GM19372 (cell line): ENCODE results near the gene ZNF564.
"Not testable (repeated sequence)": the region's sequence is repeated elsewhere in the genome, so short reads cannot be mapped to it uniquely, and the experiment has no call there.

Experiments used
- ATAC-seq: cut with Tn5 transposase; IDR thresholded peaks from one replicate; pipeline ENCODE4 v1.9.1; 2021; ENCODE audit warnings: mild to moderate bottlenecking, low read depth, moderate library complexity; ENCODE audit not compliant: unreplicated experiment

ZNF564 gene

GRCh38 chr19:12513531-12514061, 37.7 kb downstream of the ZNF564 start:
- no peak for ATAC-seq

DNA sequence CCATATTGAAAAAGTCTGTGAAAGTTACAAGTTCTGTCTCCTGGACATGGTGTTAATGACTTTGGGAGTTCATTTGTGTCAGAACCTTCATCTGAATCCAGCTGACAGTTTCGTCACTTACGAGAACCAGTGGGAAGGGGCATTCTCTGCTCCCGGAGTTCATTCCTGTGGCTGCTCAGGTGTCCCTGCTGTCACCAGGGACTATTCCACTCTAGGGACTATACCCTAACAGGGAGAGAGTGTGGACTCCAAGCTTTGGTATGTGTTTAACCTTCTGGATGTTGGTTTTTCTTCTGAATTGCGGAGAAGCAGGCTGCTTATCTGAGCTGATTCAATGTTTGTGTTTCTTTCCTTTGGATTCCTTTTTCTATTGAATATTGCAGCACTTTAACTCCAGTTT, 54.2 kb downstream of the ZNF564 start:
- no peak for ATAC-seq

DNA sequence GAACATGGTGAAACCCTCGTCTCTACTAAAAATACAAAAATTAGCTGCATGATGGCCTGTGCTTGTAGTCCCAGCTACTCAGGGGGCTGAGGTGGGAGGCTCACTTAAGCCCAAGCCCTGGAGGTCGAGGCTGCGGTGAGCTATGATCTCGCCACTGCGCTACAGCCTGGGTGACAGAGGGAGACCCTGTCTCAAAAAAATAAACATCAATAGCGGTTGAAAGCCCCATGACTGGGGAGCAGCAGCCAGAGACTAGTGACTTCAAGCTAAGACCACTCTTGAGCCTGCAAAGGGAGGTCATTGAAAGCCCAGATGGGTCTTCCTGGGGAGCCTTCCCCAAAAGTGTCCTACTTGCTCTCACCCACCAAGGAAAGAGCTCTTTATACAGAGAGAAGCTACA, 54.8 kb downstream of the ZNF564 start:
- ATAC-seq, result no peak

- ATAC-seq, result no peak
Measured at GRCh38 chr19:12495002-12495802, 56.1 kb downstream of the ZNF564 start.

DNA sequence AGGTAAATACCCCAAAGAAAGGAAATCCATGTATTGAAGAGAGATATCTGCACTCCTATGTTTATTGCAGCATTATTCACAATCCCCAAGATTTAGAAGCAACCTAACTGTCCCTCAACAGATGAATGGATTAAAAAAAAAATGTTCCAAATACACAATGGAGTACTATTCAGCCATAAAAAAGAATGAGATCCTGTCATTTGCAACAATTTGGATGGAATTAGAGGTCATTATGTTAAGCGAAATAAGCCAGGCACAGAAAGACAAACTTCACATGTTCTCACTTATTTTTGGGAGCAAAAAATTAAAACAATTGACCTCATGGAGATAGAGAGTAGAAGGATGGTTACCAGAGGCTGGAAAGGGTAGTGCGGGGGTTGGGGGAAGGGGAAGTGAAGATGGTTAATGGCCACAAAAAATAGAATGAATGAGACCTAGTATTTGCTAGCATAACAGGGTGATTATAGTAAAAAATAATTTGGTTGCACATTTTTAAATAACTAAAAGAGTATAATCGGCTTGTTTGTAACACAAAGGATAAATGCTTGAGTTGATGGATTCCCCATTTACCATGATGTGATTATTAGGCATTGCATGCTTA, 56.9 kb downstream of the ZNF564 start:
- no peak for ATAC-seq

GRCh38 chr19:12486265-12486783, 65.0 kb downstream of the ZNF564 start:
- ATAC-seq, result not testable (repeated sequence)

DNA sequence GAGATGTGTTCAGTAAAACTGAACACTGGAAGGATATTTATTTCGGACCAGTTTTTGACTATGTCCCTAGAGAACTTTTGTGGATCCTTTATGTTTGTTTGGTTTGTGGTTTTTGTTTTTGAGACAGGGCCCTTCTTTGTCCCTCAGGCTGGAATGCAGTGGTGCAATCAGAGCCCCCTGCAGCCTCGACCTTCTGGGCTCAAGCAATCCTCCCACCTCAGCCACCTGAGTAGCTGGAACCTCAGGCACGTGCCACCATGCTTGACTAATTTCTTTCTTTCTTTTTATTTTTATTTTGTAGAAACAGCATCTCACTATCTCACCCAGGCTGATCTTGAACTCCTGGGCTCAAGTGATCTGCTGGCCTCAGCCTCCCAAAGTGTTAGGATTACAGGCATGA, 65.7 kb downstream of the ZNF564 start:
- no peak for ATAC-seq

DNA sequence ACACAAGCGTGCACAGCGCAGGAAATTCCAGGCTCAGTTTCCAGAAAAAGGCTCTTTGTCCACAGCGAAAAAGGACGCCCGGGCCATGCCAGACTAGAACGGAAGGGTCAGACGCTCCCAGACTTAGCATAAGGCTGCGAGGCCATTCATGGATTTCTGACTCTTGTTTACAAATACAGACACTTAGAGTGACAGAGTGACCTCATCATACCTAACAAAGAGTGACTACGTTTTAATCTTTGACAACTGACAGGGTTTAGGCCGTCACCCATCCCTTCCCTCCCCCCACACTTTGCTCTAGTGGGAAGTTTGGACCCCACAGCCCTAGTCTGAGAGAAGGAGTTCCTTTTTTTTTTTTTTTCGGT, 66.2 kb downstream of the ZNF564 start:
- peak; percentile 28 for ATAC-seq

- ATAC-seq, result peak; percentile 93
Measured at GRCh38 chr19:12484371-12485051, 66.8 kb downstream of the ZNF564 start, which contains the start of gene ZNF709. ZNF709 (minus strand) TSS chr19:12484816; CDS start chr19:12484657, 159 bp downstream.

DNA sequence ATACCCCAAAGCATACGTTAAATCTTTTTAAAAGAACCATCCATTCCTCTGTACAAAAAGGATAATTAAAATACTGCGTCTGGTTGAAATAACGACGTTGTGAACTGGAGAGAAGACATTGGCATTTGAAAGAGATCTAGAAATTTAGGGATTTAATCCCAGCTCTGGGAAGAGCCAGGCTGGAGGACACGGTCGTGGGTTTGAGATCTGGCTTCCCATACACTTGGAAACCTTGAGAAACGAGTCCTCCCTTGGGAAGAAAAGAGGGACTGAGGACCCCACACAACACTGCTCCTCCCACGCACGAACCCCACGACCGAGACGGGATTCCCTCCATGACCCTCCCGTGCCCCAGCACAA, 67.3 kb downstream of the ZNF564 start:
- ATAC-seq, result no peak

DNA sequence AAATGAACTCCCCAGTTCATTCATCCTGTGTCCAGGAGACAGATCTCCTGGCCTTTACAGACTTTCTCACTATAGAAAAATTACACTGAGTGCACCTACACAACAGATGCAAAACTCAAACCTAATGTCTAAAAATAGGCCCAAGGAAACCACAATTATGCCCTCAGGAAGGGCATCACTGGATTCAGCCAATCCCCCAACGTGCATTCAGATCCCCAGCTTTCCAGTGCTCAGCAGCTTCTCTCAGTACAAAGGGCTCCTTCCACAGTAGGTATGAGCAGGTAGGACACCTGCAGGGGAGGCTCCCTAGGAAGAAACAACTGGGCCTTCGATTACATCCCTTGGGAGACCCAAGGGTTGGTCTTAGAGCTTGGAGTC, 68.8 kb downstream of the ZNF564 start:
- no peak for ATAC-seq

DNA sequence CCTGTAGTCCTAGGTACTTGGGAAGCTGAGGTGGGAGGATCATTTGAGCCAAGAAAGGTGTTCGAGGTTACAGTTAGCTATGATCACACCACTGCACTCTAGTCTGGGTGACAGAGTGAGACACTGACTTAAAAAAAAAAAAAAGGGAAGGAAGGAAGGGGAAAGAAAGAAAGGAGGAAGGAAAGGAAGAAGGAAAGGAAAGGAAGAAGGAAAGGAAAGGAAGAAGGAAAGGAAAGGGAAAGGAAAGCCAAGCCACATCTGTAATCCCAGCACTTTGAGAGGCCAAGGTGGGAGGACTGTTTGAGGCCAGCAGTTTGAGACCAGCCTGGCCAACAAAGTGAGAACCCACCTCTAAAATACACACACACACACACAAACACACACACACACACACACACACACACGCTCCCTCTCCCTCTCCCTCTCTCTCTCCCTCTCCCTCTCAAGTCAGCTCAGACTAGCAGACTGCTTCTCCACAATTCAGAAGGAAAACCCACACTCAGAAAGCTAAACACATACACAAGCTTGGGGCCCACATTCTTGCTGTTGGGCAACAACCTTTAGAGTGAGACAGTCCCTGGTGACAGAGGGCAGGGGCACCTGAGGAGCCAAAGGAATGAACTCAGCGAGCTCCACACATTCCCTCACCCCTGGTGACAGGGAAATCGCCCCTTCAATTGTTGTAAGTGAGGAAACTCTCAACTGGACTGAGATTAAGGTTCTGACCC, 69.3 kb downstream of the ZNF564 start:
- ATAC-seq, result no peak

GRCh38 chr19:12478234-12478941, 72.9 kb downstream of the ZNF564 start:
- no peak for ATAC-seq
